ENCODE measurements around the gene ZEB2.
A peak's percentile ranks its signal among the peaks of the same experiment; 100 is the strongest.

Gene ZEB2

GRCh38 chr2:144431392-144431783 lies 88.5 kb downstream of the ZEB2 start:
- peak overlapping the region; percentile 49 for H3K4me2 ChIP-seq (ENCODE audit: low read length)

GRCh38 chr2:144430722-144431391 lies 89.1 kb downstream of the ZEB2 start:
- H3K27me3 ChIP-seq (ENCODE audit: control insufficient read depth, low read length) = no peaks in the 10 kb centered on the region
- H4K20me1 ChIP-seq (ENCODE audit: control insufficient read depth, insufficient read depth, low read depth, low read length) = no peaks in the 10 kb centered on the region
- no peaks in the 10 kb centered on the region for H3K9me2 ChIP-seq (replicated peaks; ENCODE audit: control insufficient read depth, low read length)
- no peaks in the 10 kb centered on the region for H3K9me3 ChIP-seq (ENCODE audit: control insufficient read depth, insufficient read depth, low read length)
- H3K4me3 ChIP-seq (ENCODE audit: low read length) = peak overlapping the region; percentile 25
- TF ChIP-seq EZH2phosphoT487 (IDR thresholded peaks at IDR 0.05; ENCODE audit: borderline replicate concordance, low read length) = no peak
- TF ChIP-seq CTCF (IDR thresholded peaks at IDR 0.05; ENCODE audit: low read depth, low read length, poor library complexity, severe bottlenecking) = no peak
- H3K4me2 ChIP-seq (ENCODE audit: low read length) = peak overlapping the region; percentile 49
- H3K36me3 ChIP-seq (ENCODE audit: control insufficient read depth, low read length) = peaks cover 8% of the 10 kb centered on the region
- peaks cover 2% of the 10 kb centered on the region; the same call in 1 of the 2 replicates for H3F3A ChIP-seq (ENCODE audit: control insufficient read depth, insufficient read depth)
- H3K27ac ChIP-seq (ENCODE audit: low read depth, low read length) = no peak overlapping the region
- peaks cover 34% of the 10 kb centered on the region for H3K4me1 ChIP-seq (ENCODE audit: control insufficient read depth, low read length)
- H3K79me2 ChIP-seq (ENCODE audit: control insufficient read depth, low read length) = no peaks in the 10 kb centered on the region

More at GRCh38 chr2:144431392-144431783, 88.5 kb downstream of the ZEB2 start:
- H3K36me3 ChIP-seq (ENCODE audit: control insufficient read depth, low read length) = peaks cover 8% of the 10 kb centered on the region
- TF ChIP-seq EZH2phosphoT487 (IDR thresholded peaks at IDR 0.05; ENCODE audit: borderline replicate concordance, low read length) = no peak
- no peak for TF ChIP-seq CTCF (IDR thresholded peaks at IDR 0.05; ENCODE audit: low read depth, low read length, poor library complexity, severe bottlenecking)
- no peaks in the 10 kb centered on the region for H3K9me2 ChIP-seq (replicated peaks; ENCODE audit: control insufficient read depth, low read length)
- H3K27ac ChIP-seq (ENCODE audit: low read depth, low read length) = no peak overlapping the region
- H3K27me3 ChIP-seq (ENCODE audit: control insufficient read depth, low read length) = no peaks in the 10 kb centered on the region
- no peaks in the 10 kb centered on the region for H3K9me3 ChIP-seq (ENCODE audit: control insufficient read depth, insufficient read depth, low read length)
- H3K79me2 ChIP-seq (ENCODE audit: control insufficient read depth, low read length) = no peaks in the 10 kb centered on the region
- H3K4me3 ChIP-seq (ENCODE audit: low read length) = peak overlapping the region; percentile 25
- H3F3A ChIP-seq (ENCODE audit: control insufficient read depth, insufficient read depth) = peaks cover 2% of the 10 kb centered on the region; the same call in 1 of the 2 replicates
- peaks cover 29% of the 10 kb centered on the region for H3K4me1 ChIP-seq (ENCODE audit: control insufficient read depth, low read length)
- H4K20me1 ChIP-seq (ENCODE audit: control insufficient read depth, insufficient read depth, low read depth, low read length) = no peaks in the 10 kb centered on the region

GRCh38 chr2:144429396-144430112 lies 90.4 kb downstream of the ZEB2 start:
- Histone ChIP-seq H3F3A (ENCODE audit: control insufficient read depth, insufficient read depth) (peaks cover 2% of the 10 kb centered on the region; the same call in 1 of the 2 replicates), H3K27me3 (ENCODE audit: control insufficient read depth, low read length) (no peaks in the 10 kb centered on the region), H3K4me1 (ENCODE audit: control insufficient read depth, low read length) (peaks cover 40% of the 10 kb centered on the region), H3K9me3 (ENCODE audit: control insufficient read depth, insufficient read depth, low read length) (no peaks in the 10 kb centered on the region), H3K79me2 (ENCODE audit: control insufficient read depth, low read length) (no peaks in the 10 kb centered on the region), H3K4me3 (ENCODE audit: low read length) (no peak overlapping the region), H3K4me2 (ENCODE audit: low read length) (no peak overlapping the region), H4K20me1 (ENCODE audit: control insufficient read depth, insufficient read depth, low read depth, low read length) (no peaks in the 10 kb centered on the region), H3K9me2 (replicated peaks; ENCODE audit: control insufficient read depth, low read length) (no peaks in the 10 kb centered on the region), H3K36me3 (ENCODE audit: control insufficient read depth, low read length) (peaks cover 8% of the 10 kb centered on the region), H3K27ac (ENCODE audit: low read depth, low read length) (no peak overlapping the region)
- no peak for TF ChIP-seq EZH2phosphoT487 (IDR thresholded peaks at IDR 0.05; ENCODE audit: borderline replicate concordance, low read length)
- no peak for TF ChIP-seq CTCF (IDR thresholded peaks at IDR 0.05; ENCODE audit: low read depth, low read length, poor library complexity, severe bottlenecking)
